Measurements from ENCODE around the gene ADNP.

ADNP gene

GRCh38 chr20:50843331-50844276 lies 87.6 kb downstream of the ADNP start:
- DNase-seq = no peak

DNA sequence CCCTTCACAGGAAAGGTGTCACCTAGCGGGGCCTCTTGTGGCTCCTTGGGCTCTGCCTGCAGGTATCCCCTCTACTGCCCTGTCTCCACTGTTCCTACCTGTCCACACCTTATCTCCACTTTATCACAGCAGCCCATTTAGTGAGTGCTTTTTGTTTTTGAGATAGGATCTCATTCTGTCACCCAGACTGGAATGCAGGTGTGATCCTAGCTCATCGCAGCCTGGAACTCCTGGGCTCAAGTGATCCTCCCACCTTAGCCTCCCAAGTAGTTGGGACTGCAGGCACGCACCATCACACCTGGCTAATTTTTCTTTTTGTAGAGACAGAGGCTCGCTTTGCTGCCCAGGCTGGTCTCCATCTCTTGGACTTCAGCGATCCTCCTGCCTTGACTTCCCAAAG lies 88.4 kb downstream of the ADNP start:
- DNase-seq = no peak
